ENCODE data around the gene BCL2.

The BCL2 gene

DNA sequence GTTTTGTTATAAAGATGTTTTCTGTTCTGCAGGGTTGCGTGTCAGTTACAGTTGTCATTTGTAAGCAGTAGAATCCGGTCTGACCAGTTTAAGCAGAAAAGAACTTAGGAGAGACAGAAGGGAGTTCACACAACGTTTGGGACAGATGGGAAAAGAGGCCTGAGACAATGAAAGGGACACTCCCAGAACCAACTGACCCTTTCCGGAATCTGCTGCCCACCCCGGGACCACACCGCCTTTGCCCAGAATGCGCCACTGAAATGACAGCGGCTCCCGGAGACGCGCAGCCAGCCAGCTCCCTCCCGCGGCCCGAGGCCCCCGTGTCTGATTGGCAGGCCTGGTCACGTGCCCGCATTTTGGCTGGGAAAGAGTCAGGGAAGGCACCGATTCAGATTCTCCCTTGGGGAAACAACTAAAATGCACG lies 244.6 kb downstream of the BCL2 start:
- peak; percentile 77 for DNase-seq

- DNase-seq, result peak; percentile 34
These were observed 246.1 kb downstream of the BCL2 start for GRCh38 chr18:63073481-63073880.
